Measurements from ENCODE around the gene MGRN1.

The MGRN1 gene

DNA sequence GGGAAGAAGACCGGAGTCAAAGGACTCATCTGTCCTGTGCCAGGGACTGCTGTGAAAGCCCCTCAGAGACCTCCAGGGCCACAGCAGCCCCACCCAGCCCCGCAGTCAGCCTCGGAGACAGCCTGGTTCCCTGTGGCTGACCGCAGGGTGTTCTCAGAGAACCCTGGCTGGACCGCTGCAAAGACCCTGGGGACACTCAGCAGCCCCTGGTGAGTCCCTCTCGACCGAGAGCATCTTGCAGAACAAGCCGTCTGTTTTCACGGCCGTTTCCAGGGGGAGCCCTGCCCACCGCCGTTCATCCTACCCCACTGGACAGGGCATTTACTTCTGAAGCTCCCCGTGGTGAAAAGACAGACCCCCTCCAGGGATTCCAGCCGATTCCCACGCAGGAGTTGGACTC lies 20.2 kb upstream of the MGRN1 start:
- DNase-seq (ENCODE audit: low read depth): no peak

DNA sequence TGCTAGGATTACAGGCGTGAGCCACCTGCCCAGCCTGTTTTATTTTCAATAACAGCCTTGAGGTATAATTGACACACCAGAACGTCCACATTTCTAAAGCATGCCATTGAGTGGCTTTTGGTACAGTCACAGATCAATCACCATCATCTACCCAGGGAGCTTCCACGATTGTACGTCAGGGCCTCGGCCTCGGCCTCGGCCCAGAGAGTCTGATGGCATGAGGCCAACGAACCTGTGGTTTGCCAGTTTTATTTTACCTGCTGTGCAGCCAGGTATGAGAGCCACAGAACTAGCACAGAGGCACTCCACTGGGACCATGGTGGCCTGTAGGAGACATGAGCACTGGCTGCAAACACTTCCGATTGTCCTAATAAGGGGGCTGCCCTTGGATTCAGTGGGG lies 18.3 kb upstream of the MGRN1 start:
- no peak for DNase-seq (ENCODE audit: low read depth)

DNA sequence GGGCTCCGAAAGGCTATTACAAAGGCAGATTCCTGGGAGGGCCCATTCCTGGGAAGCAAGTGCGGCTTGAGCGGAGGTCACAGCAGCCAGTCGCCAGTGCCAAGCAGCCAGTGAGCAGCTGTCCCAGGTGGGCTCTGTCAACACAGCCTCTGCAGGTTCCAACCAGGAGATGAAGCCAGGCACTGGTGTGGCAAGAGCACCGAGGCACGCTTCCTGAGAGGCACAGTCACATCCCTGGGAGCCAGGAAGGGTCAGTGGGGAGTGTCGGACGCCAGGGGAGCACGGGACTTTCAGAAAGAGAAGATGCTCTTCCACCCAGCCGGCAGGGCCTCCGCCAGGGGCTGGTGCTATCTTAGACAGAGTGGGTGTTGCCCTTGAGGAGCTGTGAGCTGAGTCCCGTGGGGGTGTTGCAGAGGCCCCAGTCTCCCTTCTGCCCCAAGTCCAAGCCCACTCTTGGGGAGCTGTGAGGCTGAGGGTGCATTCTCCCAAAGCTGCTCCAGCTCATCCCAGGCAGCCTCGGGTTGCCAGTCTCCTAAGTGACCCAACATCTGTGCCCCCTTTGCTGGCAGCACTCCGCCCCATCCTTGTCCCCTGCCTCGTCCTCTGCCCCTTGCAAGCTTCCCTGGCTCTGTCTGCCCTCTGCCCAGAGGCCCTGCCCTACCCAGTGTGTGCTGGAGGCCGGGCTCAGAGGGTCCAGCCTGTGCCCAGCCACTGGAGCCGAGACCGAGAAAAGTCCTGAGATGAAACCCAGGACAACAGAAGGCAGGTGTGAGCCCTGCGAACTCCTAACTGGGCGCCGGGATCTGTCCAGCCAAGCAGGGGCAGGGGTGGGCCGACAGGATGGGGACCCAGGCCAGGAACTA lies 16.6 kb upstream of the MGRN1 start:
- no peak for DNase-seq (ENCODE audit: low read depth)

DNA sequence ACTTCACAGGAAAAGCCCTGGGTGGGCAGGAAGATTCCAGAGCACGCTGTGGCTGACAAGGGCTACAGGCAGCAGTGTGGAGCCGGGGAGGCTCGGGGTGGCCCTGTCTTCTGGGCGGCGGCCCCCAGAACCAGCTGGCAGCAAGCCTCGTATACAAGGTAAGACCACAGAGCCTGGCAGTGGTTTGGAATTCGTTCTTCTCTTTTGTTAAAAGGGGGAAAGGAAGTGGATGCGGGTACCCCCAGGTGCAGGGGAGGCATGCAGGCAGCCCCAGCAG lies 16.0 kb upstream of the MGRN1 start:
- no peak for DNase-seq (ENCODE audit: low read depth)

DNA sequence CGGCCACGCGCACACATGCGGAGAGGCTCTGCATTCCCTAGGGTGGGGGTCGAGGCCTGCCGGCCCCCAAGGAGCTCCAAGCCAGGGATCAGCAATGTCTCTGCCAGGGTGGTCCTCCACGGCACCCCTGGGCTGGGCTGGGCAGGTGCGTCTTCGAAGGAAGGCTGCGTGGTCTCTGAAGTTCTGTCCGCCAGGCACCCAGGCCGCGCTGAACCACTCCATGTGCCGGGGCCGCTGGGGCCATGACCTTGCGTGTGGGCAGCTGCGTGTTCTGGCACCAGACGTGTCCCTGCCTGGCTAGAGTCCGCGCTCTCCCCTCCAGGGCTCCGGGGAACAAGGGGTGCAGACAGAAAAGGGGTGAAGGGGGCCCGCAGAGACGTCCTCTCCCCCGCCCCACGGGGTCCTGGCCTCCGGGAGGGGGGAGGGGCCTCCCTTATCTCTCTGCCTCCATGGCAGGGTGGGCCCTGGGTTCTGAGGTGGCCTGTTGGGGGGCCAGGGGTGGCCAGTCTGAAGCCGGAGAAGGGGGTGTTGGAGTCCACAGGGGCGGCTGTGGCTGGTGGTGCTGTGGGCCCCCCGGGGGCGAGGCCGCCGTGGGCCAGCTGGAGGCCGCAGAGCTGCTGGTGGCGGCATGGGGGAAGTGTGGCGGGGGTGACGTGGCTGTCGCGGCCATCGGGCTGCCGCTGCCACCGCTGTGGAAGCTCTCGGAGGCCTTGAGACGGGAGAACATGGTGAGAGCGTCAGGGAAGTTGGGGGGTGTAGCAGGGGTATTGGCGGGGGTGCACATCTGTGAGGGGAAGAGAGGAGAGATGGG lies 15.2 kb upstream of the MGRN1 start:
- DNase-seq (ENCODE audit: low read depth): no peak

DNA sequence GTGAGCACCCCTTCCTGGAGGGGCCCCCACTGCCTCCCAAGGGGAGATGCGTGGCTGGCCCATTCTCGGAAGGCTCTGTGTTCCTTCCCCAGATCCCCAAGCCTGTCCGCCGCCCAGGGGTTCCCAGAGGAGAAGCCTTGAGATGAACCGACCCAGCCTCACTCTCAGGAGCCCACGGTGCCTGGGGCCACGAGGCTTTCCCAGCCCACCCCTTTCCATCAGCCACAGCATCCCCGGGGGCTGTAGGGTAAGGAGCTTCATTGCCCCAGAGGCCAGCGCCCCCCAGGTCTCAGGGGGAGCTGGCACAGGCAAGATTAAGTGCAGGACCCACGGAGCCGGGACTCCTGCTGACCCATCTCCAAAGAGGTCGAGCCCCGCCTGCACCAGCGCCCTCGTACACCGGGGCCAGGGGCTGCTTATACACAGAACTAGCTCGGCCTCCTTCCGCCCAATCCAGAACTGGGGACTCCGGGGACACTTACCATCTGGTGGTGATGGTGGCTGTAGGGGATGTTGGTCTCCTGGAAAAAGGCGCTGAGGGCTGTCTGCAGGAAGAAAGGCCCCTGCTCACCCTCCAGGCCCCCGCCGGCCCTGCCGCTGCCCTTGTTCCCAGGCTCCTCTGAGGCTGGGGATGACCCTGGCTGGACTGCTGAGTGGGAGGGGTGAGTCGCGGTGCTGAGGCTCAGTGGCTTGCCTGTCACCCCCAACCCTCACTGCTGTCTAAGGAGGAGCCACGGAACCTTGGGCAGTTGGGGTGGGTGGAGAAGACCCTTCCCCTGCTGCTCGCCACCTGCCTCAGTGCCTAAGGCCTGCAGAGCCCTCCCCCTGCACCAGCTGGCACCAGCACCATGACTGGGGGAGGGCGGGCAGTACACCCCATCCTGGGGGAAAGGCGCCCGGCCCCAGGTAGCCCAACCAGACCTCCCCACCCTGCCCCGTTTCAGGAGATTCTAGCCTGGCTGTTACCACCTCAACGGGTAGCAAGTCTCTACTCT lies 14.3 kb upstream of the MGRN1 start:
- no peak for DNase-seq (ENCODE audit: low read depth)

DNA sequence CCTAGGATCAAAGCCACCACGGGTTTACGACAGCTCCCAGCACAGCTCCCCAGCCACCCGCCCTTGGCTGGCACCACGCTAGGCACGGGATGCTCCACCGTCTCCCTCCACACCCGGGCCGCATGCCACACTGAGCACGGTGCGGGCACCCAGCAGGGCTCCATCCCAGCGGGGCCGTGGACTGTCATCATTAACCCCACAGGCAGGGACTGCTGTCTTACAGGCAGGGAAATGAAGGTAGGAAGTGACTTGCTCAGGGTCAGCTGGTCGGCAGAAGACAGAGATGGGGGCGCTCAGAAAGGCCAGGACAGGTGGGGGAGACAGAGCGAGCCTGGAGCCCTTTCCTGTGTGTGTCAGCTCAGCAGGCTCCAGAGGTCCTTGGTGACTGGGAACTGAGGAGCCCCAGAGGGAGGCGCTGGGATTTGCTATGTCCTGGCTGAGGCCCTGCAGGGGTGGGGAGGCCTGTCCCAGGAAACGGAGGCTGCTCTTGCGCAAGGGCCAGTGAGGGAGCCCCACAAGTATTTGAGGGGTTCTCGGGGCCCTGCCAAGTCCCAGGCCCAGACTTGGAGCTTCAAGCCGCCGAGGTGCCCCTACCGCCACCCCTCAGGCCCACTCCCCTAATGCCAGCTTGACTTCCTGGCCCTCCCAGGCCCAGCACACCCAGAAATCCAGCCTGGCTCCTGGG lies 13.1 kb upstream of the MGRN1 start:
- DNase-seq (ENCODE audit: low read depth): no peak

DNA sequence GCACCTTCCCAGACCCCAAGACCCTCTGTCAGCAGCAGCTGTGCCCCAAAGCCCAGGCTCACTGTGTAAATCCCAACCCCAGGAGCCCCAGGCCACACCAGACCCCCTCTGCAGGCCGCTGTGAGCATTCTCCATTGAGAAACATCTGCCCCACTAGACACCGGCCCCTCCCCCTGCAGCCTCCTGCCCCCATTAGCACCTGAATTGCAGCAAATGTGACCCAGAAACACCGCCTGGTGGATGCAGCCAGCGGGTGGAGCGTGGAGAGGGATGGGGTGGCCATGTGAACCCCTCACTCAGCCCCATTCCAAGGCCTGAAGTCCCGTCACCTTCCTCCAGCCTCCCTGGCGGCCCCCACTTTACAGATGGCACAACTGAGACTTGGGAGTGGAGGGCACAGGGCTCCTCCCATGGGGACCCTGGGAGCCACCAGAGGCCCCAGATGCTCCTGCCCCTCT lies 12.1 kb upstream of the MGRN1 start:
- DNase-seq (ENCODE audit: low read depth): no peak

DNA sequence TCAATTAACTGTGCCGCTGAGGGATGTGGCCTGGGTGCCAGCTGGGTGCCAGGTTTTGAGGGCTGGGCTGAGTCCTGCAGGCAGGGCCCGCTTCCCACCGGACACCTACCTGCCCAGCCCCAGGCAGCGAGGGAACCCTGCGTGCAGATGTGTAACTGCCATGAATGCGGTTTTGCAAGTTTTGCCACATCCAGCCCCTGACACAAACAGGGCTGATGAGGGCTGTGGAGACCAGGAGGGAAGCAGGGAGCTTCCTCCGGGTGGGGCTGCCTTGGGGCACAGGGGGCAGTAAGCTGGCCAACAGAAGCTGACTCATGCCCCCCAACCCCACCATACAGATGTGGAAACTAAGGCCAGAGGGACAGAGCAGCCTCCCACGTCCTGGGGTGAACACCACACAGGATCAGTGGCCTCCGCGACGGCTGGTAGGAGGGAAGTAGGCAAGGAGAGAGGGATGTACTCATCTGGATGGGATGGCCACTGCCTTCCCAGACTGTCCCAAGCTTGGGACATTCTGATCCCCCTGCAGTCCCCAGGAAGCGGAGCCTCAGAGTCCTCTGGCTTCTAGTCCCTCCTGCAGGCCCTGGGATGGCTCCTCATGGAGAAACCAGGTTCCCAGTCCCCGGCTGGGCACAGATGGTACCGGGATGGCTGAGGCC lies 11.5 kb upstream of the MGRN1 start:
- no peak for DNase-seq (ENCODE audit: low read depth)

DNA sequence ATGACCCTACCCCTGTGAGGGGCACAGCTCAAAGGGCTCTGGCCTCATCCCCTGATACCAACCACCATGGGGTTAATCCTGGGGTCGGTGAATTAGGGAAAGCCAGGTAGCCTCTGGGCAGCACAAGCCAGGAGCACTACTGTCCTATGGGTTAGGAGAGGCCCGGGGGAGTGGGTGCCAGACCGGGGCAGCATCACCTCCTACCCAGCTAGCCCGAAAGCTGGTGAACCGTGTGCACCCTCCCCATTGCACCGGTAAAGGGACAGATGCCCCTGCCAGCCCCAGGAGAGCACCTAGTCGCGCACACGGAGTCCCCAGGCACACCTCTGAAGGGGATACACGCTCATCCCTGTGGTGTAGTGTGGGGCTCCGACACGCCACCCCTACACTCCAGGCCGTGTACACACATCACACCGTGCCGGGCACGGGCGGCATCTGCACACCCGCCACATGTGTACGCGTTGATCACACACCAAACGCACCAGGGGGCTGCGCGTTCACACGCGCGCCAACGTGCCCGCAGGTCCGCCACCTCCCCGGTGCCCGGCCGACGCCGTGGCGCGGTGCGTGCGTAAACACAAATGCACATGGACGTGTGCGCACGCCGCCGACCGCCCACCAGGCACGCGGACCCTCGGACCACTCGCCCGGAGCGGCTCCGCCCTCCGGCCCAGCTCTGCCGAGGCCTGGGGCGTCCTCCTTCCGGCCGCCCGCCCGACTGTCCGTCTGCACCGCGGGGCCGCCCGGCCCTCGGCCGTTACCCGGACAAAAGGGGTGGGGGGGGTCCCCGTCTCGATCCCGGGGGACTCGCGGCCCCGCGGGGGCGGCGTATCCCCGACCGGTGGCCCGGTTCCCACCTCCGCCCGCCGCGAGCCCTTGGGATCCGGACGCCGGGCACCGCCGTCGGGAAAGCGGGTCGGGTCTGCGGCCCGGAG lies 10.7 kb upstream of the MGRN1 start:
- DNase-seq (ENCODE audit: low read depth): no peak

DNA sequence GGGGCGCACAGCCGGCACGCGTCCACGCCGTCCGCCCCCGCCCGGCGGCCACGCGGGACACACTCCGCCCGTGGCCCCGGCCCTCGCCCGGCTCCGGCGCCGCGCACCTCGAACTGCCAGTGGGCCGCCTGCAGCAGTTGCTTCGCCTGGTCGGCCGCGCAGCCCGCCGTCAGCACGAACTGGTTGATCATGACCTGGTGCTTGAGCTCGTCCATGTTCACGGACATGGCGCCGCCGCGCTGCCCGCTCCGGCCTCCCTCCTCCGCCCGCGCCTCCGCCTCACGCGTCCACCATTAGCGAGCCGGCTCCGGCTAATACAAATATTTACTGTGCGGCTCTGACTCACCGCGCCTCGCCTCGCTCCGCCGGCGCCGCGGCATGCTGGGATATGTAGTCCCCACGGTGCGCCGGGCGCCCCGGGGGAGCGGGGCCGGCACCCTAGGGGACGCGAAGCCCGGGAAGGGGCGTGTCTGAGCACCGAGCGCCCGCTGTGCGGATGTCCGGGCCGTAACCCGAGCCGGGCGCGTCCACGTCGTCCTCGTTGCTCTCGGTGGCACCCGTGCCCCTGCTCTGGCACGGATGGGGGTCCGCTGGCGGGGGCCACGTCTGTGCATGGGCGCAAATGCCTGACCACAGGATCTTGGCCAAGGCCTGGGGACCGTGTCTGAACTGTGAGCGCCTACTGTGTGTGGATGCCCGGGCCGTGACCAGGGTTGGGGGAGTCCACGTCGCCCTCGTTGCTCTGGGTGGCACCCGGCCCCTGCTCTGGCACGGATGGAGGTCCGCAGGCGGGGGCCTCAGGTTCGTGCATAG lies 9.8 kb upstream of the MGRN1 start, which contains the start of gene UBALD1:
UBALD1 (minus strand) TSS at position 318 of the 813 bp plus-strand sequence; CDS start at position 227, 91 bp downstream.
- peak; percentile 62 for DNase-seq (ENCODE audit: low read depth)

DNA sequence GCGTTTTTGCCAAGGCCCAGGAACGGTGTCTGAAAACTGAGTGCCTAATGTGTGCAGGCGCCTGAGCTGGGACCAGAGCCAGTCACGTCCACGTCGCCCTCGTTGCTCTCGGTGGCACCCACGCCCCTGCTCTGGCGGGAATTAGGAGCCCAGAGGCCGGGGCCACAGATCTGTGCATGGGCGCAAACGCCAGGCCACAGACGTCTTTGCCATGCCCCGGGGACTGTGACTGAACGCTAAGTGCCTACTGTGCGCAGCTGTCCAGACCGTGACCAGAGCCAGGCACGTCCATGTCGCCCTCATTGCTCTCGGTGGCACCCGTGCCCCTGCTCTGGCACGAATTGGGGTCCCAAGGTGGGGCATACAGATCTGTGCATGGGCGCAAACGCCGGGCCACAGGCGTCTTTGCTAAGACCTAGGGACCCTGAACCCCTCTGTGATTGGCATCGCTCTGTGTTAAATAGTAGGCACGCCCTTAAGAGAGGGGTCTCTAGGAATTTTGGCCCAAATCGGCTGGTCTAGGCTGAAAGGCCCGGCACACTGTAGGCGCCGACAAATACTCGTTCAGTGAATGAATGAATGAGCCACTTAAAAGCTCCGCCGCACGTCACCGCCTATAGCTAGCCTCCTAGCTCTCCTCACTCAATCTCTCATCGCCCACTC lies 9.1 kb upstream of the MGRN1 start:
- no peak for DNase-seq (ENCODE audit: low read depth)

DNA sequence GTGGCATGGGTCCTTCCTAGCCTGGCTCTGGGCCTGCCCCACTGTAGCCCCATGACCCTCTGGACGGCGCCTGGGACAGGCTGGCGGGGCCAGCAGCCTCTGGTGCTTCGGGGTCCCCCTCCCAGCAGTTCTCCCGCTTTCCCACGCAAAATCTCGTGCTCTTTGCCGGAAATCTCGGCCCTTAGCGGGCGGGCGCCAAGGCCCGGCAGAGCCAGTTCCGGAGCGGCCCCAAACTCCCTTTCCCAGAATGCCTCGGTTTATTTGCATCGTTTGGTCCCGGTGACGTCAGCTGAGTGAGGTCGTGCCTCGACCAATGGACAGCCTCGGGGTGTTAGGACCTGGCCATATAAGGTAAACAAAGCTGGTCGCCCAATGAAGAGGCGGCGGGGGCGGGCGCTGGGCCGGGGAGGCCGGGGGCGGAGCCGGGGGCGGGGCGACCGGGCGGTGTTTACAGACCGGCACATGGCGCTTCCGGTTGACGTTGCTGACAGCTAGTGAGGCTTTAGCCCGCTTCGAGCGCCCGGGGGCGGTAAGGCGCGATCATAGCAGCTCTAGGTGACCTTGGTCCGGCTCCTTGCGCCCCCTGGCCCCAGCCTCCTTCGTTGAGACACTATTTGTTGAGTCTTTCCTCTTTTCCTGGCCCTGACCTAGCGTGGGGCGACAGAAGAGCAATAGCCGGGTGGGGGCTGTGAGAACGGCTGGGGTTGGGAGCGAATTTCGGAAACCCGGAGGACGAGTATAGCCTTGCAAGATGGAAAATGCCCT lies 8.4 kb upstream of the MGRN1 start:
- peak; percentile 97 for DNase-seq (ENCODE audit: low read depth)

DNA sequence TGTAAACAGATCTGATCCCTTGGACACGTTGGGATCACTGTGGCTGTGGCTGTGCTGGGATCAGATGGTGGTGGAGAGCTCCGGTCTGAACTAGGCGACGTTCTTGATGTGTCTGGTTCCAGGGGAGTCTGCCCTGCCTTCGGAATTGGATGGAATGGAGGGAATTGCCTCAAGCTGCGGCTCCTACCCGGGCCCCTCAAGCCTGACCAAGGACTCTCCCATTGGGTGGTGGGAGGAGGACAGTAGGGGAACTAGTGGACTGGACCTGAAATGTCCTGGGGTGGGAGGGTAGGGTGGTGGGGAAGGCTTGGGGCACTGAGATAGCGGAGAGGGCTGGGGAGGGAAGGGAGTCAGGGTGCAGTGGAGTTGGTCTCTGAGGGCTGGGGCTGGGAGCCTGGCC lies 6.7 kb upstream of the MGRN1 start:
- DNase-seq (ENCODE audit: low read depth): no peak

DNA sequence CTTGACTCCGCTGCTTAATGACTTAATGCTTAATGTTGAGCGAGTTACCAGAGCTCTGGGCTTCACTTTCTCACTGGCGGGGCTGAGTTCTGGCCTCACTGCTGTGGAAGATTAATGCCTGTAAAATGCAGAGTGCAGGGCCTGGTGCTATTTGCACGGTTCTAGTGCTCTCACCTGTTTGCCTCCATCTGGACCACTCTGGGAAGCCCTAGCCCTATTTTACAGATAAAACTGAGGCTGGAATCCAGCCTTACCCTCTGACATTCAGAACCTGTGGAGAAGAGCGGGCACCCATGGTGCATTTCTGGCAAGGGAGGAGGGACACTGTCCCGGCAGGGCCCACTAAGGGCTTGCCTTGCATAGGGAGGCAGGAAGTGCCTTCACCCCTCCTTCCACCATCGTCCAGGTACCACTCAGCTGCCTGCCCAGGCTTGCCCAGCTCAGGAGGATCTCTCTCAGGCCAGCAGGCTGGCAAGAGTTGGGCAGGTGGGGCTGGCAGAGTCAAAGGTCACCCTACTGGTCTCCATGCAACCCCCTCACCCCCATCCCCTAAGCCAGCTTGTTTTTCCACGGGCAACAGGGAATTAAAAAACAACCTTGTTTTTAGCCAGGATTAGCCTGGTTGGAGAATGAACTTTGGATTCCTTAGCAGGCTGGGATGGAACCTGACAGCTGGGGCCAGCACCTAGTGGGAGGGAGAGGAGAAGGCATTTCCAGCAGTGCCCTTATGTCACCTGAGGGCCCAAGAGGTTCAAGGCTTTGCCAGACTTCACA lies 5.8 kb upstream of the MGRN1 start:
- DNase-seq (ENCODE audit: low read depth): no peak

DNA sequence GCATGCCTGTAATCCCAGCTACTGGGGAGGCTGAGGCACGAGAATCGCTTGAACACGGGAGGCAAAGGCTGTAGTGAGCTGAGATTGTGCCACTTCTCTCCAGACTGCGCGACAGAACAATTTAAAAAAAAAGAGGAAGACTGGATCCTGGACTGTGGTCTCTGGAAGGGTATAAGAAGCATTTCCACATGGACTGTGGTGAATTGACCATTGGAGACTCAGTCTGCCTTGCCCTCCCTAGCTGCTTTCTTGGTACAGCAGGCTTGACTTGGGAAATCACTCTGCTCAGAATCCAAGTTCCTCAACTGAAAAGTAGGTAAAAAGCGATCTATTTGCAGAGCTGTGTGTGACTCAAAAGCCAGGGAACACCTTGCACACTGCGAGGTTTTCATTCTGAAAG lies 1.0 kb upstream of the MGRN1 start:
- no peak for DNase-seq (ENCODE audit: low read depth)

Data from activated T-helper 1 cell treated with Interleukin-2 at 50 U/mL for 16 hours (primary cell).